ENCODE data around the gene SIGLEC8. TPM values are rescaled to one million over a fixed set of nuclear protein-coding genes. Genes with fewer than 3 reads are reported as not detected.

Gene SIGLEC8
- total RNA-seq, 1 donor: not detected

DNA sequence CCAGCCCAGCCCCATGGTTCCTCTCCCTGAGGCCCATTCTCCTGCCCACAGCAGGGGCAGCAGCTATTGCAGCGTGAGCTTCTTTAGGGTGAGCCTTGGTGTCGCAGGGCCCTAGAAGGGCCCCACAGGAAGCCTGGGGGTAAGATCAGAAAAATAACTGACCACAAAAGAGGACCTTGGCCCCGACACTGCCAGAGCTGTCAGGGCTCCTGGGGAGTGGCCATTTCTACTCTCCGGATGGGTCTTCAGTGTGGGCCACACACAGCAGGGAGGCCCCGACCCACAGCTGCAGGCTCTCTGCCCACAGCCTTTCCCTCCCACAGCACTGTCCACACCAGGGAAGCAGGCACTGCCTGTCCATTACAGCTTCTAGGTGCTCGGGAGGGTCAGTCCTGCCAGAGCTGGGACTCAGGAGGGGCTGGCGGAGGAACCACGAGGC lies 3.5 kb upstream of the SIGLEC8 start:
- H3K27ac ChIP-seq (ENCODE audit: low read depth, low read length): no peak overlapping the region
- H2AFZ ChIP-seq (ENCODE audit: low read length): no peak overlapping the region
- peaks cover 11% of the 10 kb centered on the region for H3K27me3 ChIP-seq (ENCODE audit: insufficient read depth, low read length)
- no peak overlapping the region for H3K4me2 ChIP-seq (ENCODE audit: insufficient read depth, low read length)
- H3K79me2 ChIP-seq (ENCODE audit: insufficient read depth, low read length): no peaks in the 10 kb centered on the region
- no peak for DNase-seq (ENCODE audit: insufficient read length, low spot score, missing footprints)
- no peaks in the 10 kb centered on the region for H3K4me1 ChIP-seq (ENCODE audit: insufficient read depth, low read length)
- no peaks in the 10 kb centered on the region for H4K20me1 ChIP-seq (ENCODE audit: insufficient read depth, low read length)
- TF ChIP-seq, protein P1, sequence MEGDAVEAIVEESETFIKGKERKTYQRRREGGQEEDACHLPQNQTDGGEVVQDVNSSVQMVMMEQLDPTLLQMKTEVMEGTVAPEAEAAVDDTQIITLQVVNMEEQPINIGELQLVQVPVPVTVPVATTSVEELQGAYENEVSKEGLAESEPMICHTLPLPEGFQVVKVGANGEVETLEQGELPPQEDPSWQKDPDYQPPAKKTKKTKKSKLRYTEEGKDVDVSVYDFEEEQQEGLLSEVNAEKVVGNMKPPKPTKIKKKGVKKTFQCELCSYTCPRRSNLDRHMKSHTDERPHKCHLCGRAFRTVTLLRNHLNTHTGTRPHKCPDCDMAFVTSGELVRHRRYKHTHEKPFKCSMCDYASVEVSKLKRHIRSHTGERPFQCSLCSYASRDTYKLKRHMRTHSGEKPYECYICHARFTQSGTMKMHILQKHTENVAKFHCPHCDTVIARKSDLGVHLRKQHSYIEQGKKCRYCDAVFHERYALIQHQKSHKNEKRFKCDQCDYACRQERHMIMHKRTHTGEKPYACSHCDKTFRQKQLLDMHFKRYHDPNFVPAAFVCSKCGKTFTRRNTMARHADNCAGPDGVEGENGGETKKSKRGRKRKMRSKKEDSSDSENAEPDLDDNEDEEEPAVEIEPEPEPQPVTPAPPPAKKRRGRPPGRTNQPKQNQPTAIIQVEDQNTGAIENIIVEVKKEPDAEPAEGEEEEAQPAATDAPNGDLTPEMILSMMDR (IDR thresholded peaks at IDR 0.05; ENCODE audit: extremely low read depth, low read depth, low read length): no peak
- H3K4me3 ChIP-seq (ENCODE audit: insufficient read depth, low read length): no peak overlapping the region
- no peaks in the 10 kb centered on the region for H3K9me3 ChIP-seq (ENCODE audit: low read depth, low read length)
- H3K36me3 ChIP-seq (ENCODE audit: insufficient read depth, low read length): no peaks in the 10 kb centered on the region

DNA sequence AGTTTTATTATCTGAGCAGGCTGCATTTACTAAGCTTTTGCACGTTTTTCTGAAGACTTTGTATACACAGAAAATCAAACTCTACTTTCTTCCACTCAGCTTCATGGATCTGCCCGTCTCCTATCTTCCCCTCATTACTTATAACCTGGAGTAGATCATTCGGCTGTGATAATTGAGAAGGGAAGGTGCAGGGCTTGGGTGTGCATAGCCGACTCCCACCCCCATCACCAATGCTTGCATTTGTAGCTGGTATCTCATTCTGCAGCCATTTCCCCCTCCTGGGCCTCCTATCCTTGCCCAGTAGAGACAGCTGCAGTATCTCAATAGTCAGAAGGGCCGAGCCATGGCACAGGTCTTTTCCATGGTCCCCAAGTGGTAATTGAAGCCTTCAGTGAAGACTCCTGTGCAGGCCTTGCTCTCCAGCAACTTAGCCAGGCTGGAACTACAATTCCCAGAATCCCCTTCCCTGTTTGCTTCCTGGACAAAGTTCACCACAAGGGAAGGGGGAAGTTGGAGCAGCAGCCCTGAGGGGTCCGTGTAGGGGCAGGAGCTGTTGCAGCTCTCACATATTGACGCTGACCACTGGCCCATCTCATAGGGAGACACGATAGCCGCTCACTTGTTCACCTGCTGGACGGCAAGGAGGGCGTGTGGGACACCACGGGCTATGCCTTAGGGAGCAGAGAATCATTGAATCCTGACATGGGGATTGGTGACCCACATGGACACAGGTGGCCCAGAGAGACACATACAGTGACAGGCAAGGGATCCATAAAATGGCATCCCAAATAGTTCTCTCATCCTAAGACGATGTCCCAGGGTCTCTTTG lies 2.1 kb upstream of the SIGLEC8 start:
- Histone ChIP-seq H3K4me1 (ENCODE audit: insufficient read depth, low read length) (no peaks in the 10 kb centered on the region), H3K4me2 (ENCODE audit: insufficient read depth, low read length) (peak overlapping the region; percentile 53), H3K4me3 (ENCODE audit: insufficient read depth, low read length) (peak overlapping the region; percentile 61), H2AFZ (ENCODE audit: low read length) (peak overlapping the region; percentile 62), H4K20me1 (ENCODE audit: insufficient read depth, low read length) (no peaks in the 10 kb centered on the region), H3K27ac (ENCODE audit: low read depth, low read length) (no peak overlapping the region), H3K27me3 (ENCODE audit: insufficient read depth, low read length) (peaks cover 11% of the 10 kb centered on the region), H3K9me3 (ENCODE audit: low read depth, low read length) (no peaks in the 10 kb centered on the region), H3K79me2 (ENCODE audit: insufficient read depth, low read length) (no peaks in the 10 kb centered on the region), H3K36me3 (ENCODE audit: insufficient read depth, low read length) (no peaks in the 10 kb centered on the region)
- TF ChIP-seq, protein P1 (IDR thresholded peaks at IDR 0.05; ENCODE audit: extremely low read depth, low read depth, low read length): no peak
- peak; percentile 69 for DNase-seq (ENCODE audit: insufficient read length, low spot score, missing footprints)

DNA sequence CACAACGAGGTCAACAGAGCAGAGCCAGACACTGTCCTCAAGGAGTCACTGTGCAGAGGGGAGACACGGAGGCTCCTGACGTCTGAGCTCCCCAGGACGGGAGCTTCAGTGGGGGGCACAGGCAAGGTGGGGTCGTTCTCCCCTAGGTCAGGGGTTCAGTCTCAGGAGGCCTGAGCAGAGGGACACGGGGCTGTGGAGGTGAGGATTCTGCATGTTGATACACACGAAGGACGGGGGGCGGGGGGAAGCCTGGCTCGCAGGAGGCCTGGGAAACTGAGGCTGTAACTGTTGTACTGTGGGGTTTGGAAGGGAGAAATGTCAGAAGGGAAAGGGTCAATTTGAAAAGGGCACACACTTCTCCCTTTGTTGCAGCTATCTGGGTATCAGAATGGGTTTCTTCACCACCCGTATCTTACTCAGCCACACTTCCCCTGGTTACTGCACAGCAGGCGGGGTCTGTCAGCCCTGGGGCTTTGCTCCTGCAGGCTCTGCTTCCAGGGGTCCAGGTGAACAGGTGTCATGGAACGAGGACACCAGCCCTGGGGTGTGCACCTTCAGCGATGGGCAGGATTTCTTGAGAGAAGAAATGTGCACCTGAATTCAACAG lies 748 bp upstream of the SIGLEC8 start:
- H3K9me3 ChIP-seq (ENCODE audit: low read depth, low read length): no peaks in the 10 kb centered on the region
- no peak overlapping the region for H3K27ac ChIP-seq (ENCODE audit: low read depth, low read length)
- peaks cover 7% of the 10 kb centered on the region for H3K27me3 ChIP-seq (ENCODE audit: insufficient read depth, low read length)
- H3K79me2 ChIP-seq (ENCODE audit: insufficient read depth, low read length): no peaks in the 10 kb centered on the region
- H3K4me3 ChIP-seq (ENCODE audit: insufficient read depth, low read length): no peak overlapping the region
- H4K20me1 ChIP-seq (ENCODE audit: insufficient read depth, low read length): no peaks in the 10 kb centered on the region
- no peak overlapping the region for H3K4me2 ChIP-seq (ENCODE audit: insufficient read depth, low read length)
- no peak for DNase-seq (ENCODE audit: insufficient read length, low spot score, missing footprints)
- no peak overlapping the region for H2AFZ ChIP-seq (ENCODE audit: low read length)
- TF ChIP-seq, protein P1 (IDR thresholded peaks at IDR 0.05; ENCODE audit: extremely low read depth, low read depth, low read length): no peak
- no peaks in the 10 kb centered on the region for H3K36me3 ChIP-seq (ENCODE audit: insufficient read depth, low read length)
- H3K4me1 ChIP-seq (ENCODE audit: insufficient read depth, low read length): no peaks in the 10 kb centered on the region

DNA sequence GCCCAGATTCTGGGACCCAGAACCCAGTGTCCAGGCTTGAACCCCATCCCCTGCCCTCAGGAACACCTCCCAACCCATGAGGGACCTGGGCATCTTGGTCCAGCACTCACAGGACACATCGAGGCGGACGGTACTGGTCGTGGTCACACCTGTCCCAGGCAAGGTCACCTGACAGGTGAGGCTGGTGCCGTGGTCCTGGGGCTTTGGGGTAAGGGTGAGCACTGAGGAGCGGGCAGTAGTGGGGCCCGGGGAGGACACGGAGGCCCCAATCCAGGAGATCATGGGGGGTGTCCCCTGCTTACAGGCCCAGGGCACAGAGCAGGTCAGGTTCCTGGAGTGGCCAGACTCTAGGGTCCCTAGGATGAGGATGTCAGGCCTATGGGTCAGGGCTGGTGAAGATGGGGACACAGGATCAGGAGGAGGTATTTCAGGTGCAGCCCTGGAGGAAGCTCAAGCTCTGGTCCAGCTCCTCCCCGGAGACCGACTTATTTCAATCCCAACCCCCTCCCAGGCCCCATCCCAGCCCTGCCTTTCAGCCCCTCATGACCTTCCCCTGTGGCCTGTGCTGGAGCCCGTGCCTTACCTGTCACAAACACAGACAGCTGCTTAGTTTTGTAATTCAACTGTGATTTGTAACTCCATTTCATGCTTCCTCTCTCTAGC lies 772 bp downstream of the SIGLEC8 start:
- no peaks in the 10 kb centered on the region for H3K36me3 ChIP-seq (ENCODE audit: insufficient read depth, low read length)
- no peak for DNase-seq (ENCODE audit: insufficient read length, low spot score, missing footprints)
- H2AFZ ChIP-seq (ENCODE audit: low read length): no peak overlapping the region
- H3K27ac ChIP-seq (ENCODE audit: low read depth, low read length): no peak overlapping the region
- no peak overlapping the region for H3K4me3 ChIP-seq (ENCODE audit: insufficient read depth, low read length)
- peaks cover 3% of the 10 kb centered on the region for H3K27me3 ChIP-seq (ENCODE audit: insufficient read depth, low read length)
- H3K79me2 ChIP-seq (ENCODE audit: insufficient read depth, low read length): no peaks in the 10 kb centered on the region
- no peaks in the 10 kb centered on the region for H4K20me1 ChIP-seq (ENCODE audit: insufficient read depth, low read length)
- TF ChIP-seq, protein P1 (IDR thresholded peaks at IDR 0.05; ENCODE audit: extremely low read depth, low read depth, low read length): no peak
- H3K4me2 ChIP-seq (ENCODE audit: insufficient read depth, low read length): no peak overlapping the region
- H3K9me3 ChIP-seq (ENCODE audit: low read depth, low read length): no peaks in the 10 kb centered on the region
- no peaks in the 10 kb centered on the region for H3K4me1 ChIP-seq (ENCODE audit: insufficient read depth, low read length)

Data from osteoblast (primary cell).